H1 (cell line): ENCODE measurements around the gene TNNT1. TPM values are rescaled to one million over a fixed set of nuclear protein-coding genes. Genes with fewer than 3 reads are reported as not detected.

Experiments used
- BACH1 ChIP-seq: IDR thresholded peaks from 2 replicates; pipeline ENCODE4 v1.6.1; 2012; ENCODE audit warnings: low read length, improper control_type of control experiment
- EZH2 ChIP-seq: fragments of 200-600 bp; sonication (generic); IDR thresholded peaks from 2 replicates; pipeline ENCODE4 v1.7.1; 2012; ENCODE audit warnings: low read depth, mild to moderate bottlenecking, moderate library complexity, low read length, inconsistent platforms; ENCODE audit not compliant: severe bottlenecking
- RBBP5 ChIP-seq: IDR thresholded peaks from 2 replicates; pipeline ENCODE4 v1.7.1; 2012; ENCODE audit warnings: low read depth, mild to moderate bottlenecking, inconsistent platforms, low read length, moderate library complexity, borderline replicate concordance
- SRF ChIP-seq: IDR thresholded peaks from 2 replicates; pipeline ENCODE4 v1.6.1; 2011; ENCODE audit warnings: mild to moderate bottlenecking, low read depth, low read length, moderate library complexity
- polyA plus RNA-seq, 7 experiments: library from polyadenylated mRNA; depleted of rRNA in 3 of 7; stranded (reverse) in 5 of 7; unstranded in 2 of 7; fragments of >200 nt in 5 of 7; fragments of 200-250 nt in 2 of 7; gene quantifications; 1 replicate in 5 of 7; 2 replicates in 1 of 7; 4 replicates in 1 of 7; pipeline versions ENCODE4 v1.2.1 to v1.2.3, GENCODE V29; 2011 to 2013; ENCODE audit warnings: missing spikeins in 2 of 7, mixed read lengths in 2 of 7
- total RNA-seq: library from RNA; stranded (reverse); fragmentation: NEBNext Ultra II Directional; extraction: Animal tissue kit (Norgen Biotek cat#: 25700); gene quantifications from 2 replicates; pipeline ENCODE4 v1.2.1, GENCODE V29; 2021

The TNNT1 gene
- total and polyA plus RNA-seq, 2 of the 8 experiments (the other 6 are each of a cell fraction or from before 2014, with no cell fraction given) = 69.6 to 107 TPM

GRCh38 chr19:55094456-55095259 lies 54.3 kb downstream of the TNNT1 start (continued):
- TF ChIP-seq SRF (no peak), EZH2 (no peak), BACH1 (no peak), RBBP5 (no peak)
- TF ChIP-seq, all 59 proteins: peak for 2
